ENCODE data around the gene C10orf71. TPM values are rescaled to one million over a fixed set of nuclear protein-coding genes. Genes with fewer than 3 reads are reported as not detected.

C10orf71 gene
- total and polyA plus RNA-seq, 2 of the 8 experiments (the other 6 are each of a cell fraction or from before 2014, with no cell fraction given), result not detected

GRCh38 chr10:49310460-49310859 lies 11.5 kb downstream of the C10orf71 start:
- TF ChIP-seq GTF2F1 (IDR thresholded peaks at IDR 0.05; ENCODE audit: borderline replicate concordance, low read depth, low read length) (no peak), SIN3A (conservative IDR thresholded peaks at IDR 0.05 in 1 of 2, IDR thresholded peaks at IDR 0.05 in 1 of 2; ENCODE audit: low read depth in 1 of 2, low read length in 2 of 2) (no peak), MAX (IDR thresholded peaks at IDR 0.05) (no peak)
- WGBS, 2 experiments (ENCODE audit: extremely low coverage in 1 of 2, insufficient coverage in 1 of 2, insufficient read length in 1 of 2, insufficient replicate concordance in 2 of 2, low coverage in 1 of 2, low lambda C conversion rate in 2 of 2, missing lambda C conversion rate in 1 of 2), result 89 to 100% methylated on average over 2 to 5 of the region's 5 CpGs
- Histone ChIP-seq H2BK12ac (ENCODE audit: low read depth, low read length) (no peak overlapping the region), H3K4me2 (ENCODE audit: insufficient read depth in 1 of 2, low read depth in 2 of 2, low read length in 2 of 2) (no peak overlapping the region), H3K4me1 (replicated peaks in 1 of 4; ENCODE audit: control insufficient read depth in 3 of 4, insufficient read depth in 4 of 4, low read length in 3 of 4) (no peaks in the 10 kb centered on the region), H2BK20ac (ENCODE audit: low read length) (no peak overlapping the region), H3K23ac (ENCODE audit: insufficient read length) (no peak overlapping the region), H4K8ac (ENCODE audit: extremely low read depth, insufficient read depth, low read length) (no peak overlapping the region), H3K56ac (replicated peaks; ENCODE audit: insufficient read length, low read depth, low read length) (no peak overlapping the region), H3K36me3 (ENCODE audit: control insufficient read depth in 2 of 4, insufficient read depth in 4 of 4, low read length in 3 of 4) (no peaks in the 10 kb centered on the region), H2AFZ (ENCODE audit: low read length) (no peak overlapping the region), H3K14ac (ENCODE audit: insufficient read length) (no peak overlapping the region), H2BK120ac (replicated peaks; ENCODE audit: low read depth, low read length) (no peak overlapping the region), H2BK15ac (ENCODE audit: low read length) (no peak overlapping the region), H3K4ac (replicated peaks; ENCODE audit: insufficient read length, low read depth, low read length) (no peak overlapping the region), H4K20me1 (replicated peaks in 1 of 2; ENCODE audit: control insufficient read depth in 1 of 2, insufficient read depth in 2 of 2, low read length in 2 of 2) (no peaks in the 10 kb centered on the region), H3K9me3 (ENCODE audit: insufficient read depth in 2 of 2, low read depth in 1 of 2, low read length in 1 of 2) (no peaks in the 10 kb centered on the region), H4K91ac (replicated peaks; ENCODE audit: insufficient read length, low read length) (no peak overlapping the region), H3K79me1 (ENCODE audit: low read depth, low read length) (no peaks in the 10 kb centered on the region), H3K9ac (replicated peaks in 1 of 4; ENCODE audit: extremely low read depth in 1 of 4, low read depth in 3 of 4, low read length in 3 of 4) (no peak overlapping the region), H3K18ac (ENCODE audit: extremely low read depth, low read length) (no peak overlapping the region), H3K4me3 (ENCODE audit: extremely low read depth in 1 of 4, insufficient read depth in 2 of 4, low read depth in 3 of 4, low read length in 4 of 4) (no peak overlapping the region), H3K27ac (ENCODE audit: low read depth, low read length) (no peak overlapping the region), H2AK5ac (ENCODE audit: low read depth, low read length) (no peak overlapping the region), H2BK5ac (ENCODE audit: low read depth, low read length) (no peak overlapping the region), H3K27me3 (replicated peaks in 1 of 4; ENCODE audit: control insufficient read depth in 3 of 4, extremely low read depth in 1 of 4, insufficient read depth in 3 of 4, low read length in 3 of 4) (no peaks in the 10 kb centered on the region), H3K79me2 (ENCODE audit: control insufficient read depth in 1 of 2, insufficient read depth in 2 of 2, low read length in 2 of 2) (no peaks in the 10 kb centered on the region), H3K23me2 (ENCODE audit: low read depth, low read length) (no peaks in the 10 kb centered on the region), H4K5ac (ENCODE audit: insufficient read length, low read depth, low read length) (no peak overlapping the region)
- ChIA-PET CTCF (ENCODE audit: partially characterized antibody) (interaction anchor here (1.4 kb wide), 1 partner anchor 9 kb away, joined by 5 read pairs; no protein-coding TSS in a partner anchor), POLR2A (ENCODE audit: partially characterized antibody) (no interaction called here)
- FAIRE-seq, result no peak
- no peak for DNase-seq (ENCODE audit: low read depth in 1 of 2, low spot score in 2 of 2)
